22Rv1 (cell line): ENCODE measurements around the gene PLP1.
"Not testable (repeated sequence)": the region's sequence is repeated elsewhere in the genome, so short reads cannot be mapped to it uniquely, and the experiment has no call there.

Experiments used
- H3K27ac ChIP-seq: fragments of 450-650 bp; 2 replicates; pipeline ENCODE4 v1.5.1; 2017
- CTCF ChIP-seq: fragments of 450-650 bp; IDR thresholded peaks from 2 replicates; pipeline ENCODE4 v1.5.1; 2017; ENCODE audit warnings: mild to moderate bottlenecking
- ZFX ChIP-seq: fragments of 450-650 bp; IDR thresholded peaks from 2 replicates; pipeline ENCODE4 v1.6.1; 2017; ENCODE audit warnings: antibody characterized with exemption, borderline replicate concordance

PLP1 gene

GRCh38 chrX:103817502-103817901, 40.9 kb downstream of the PLP1 start:
- no peak for TF ChIP-seq ZFX
- peak; percentile 59 for TF ChIP-seq CTCF
- H3K27ac ChIP-seq: no peak overlapping the region

GRCh38 chrX:103818842-103819619, 42.4 kb downstream of the PLP1 start:
- TF ChIP-seq ZFX: no peak
- TF ChIP-seq CTCF: no peak
- no peak overlapping the region for H3K27ac ChIP-seq

GRCh38 chrX:103820802-103821201, 44.2 kb downstream of the PLP1 start:
- not testable (repeated sequence) for H3K27ac ChIP-seq

DNA sequence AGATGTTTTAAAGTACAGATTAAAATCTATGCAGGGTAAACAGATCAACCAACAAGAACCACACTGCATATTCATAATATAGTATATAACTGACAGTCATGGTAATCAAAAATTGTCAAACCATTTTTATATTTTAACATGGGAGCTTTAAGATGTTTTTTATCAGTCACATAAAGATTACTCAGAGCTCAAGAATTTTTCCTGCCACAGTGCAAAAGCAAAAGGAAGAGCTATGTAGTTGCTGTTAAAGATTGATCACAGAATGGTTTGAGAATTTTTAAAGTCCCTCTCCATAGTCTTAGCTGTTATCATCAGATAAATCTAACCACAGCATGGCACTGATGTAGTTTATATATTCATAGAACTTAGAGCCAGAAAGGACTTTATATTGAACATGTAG, 47.0 kb downstream of the PLP1 start:
- H3K27ac ChIP-seq: no peak overlapping the region
- TF ChIP-seq CTCF (no peak), ZFX (no peak)

DNA sequence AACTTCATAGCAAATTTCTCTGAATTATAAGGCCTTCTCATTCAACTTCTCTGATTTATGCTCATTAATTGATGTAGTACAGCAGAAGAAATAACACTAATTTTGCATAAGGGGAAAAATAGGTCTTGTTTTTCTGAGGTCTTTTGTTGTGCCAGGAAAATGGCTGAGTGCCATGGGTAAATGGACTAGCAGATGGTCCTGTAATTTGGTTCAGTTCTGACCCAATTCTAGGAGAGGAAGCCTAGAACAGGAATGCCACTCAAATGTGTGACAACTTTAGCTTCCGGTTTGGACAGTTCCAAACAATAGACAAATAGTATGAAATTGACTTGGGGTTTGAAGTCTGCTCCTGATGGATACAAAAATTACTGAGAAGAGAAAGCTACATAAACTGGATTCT, 49.2 kb downstream of the PLP1 start:
- H3K27ac ChIP-seq: no peak overlapping the region
- TF ChIP-seq ZFX (no peak), CTCF (no peak)

- no peak overlapping the region for H3K27ac ChIP-seq
- TF ChIP-seq ZFX (no peak), CTCF (no peak)
Observed at GRCh38 chrX:103828529-103828928, 51.9 kb downstream of the PLP1 start.

DNA sequence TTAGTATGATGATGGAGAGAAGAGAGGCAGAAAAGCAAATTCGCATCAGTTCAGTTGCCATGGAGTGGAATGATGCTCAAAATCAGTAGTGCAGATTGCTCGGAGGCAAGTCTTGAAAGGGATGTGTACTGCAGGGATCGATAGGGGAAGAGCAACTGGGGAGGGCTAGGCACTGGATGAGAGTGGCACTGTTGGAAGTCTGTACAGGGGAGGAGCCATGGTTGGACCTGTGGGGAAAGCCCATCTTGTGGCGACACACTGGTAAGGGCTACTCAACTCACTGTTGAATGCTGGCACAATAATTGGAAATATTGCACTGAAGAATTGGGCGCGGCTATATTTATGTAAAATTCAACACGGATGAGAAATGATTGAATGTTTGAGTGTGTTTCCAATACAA, 54.2 kb downstream of the PLP1 start:
- TF ChIP-seq ZFX (no peak), CTCF (no peak)
- no peak overlapping the region for H3K27ac ChIP-seq

GRCh38 chrX:103831342-103831802, 54.7 kb downstream of the PLP1 start:
- TF ChIP-seq ZFX: no peak
- TF ChIP-seq CTCF: no peak
- H3K27ac ChIP-seq: no peak overlapping the region
